WTC11 (cell line): Measurements from ENCODE around the gene COL27A1. TPM values are rescaled to one million over a fixed set of nuclear protein-coding genes. Genes with fewer than 3 reads are reported as not detected.

Experiments used
- ATAC-seq: fragments of 200-7000 bp; cut with Tn5 transposase; 2 replicates; pipeline ENCODE4 v1.10.0; 2021; ENCODE audit warnings: mild to moderate bottlenecking, moderate library complexity
- CTCF ChIA-PET: fragments of 300-600 bp; sonication (Branson Sonifier 250); formaldehyde crosslinking; loops from one replicate; lab custom pipeline; 2021; ENCODE audit warnings: antibody characterized with exemption; lab: Charles Lee
- POLR2A ChIA-PET: fragments of 350-600 bp; sonication (Branson Sonifier 250); formaldehyde crosslinking; loops from one replicate; lab custom pipeline; 2021; ENCODE audit warnings: antibody characterized with exemption; lab: Charles Lee
- DNase-seq: peaks from one replicate; pipeline ENCODE4 v3.0.0; 2021; ENCODE audit warnings: low spot score
- H3K27ac Mint-ChIP-seq: 2 replicates; pipeline ENCODE4 v1.8.0; 2021; ENCODE audit warnings: mixed read lengths
- H3K27me3 Mint-ChIP-seq: 2 replicates; pipeline ENCODE4 v1.8.0; 2021; ENCODE audit warnings: low read depth, mild to moderate bottlenecking, moderate library complexity, mixed read lengths
- H3K36me3 Mint-ChIP-seq: 2 replicates; pipeline ENCODE4 v1.8.0; 2021; ENCODE audit warnings: mixed read lengths
- H3K4me1 Mint-ChIP-seq: 2 replicates; pipeline ENCODE4 v1.8.0; 2022; ENCODE audit warnings: mixed read lengths
- H3K4me3 Mint-ChIP-seq: 2 replicates; pipeline ENCODE4 v1.8.0; 2021; ENCODE audit warnings: mild to moderate bottlenecking, moderate library complexity, mixed read lengths
- H3K9me3 Mint-ChIP-seq: 2 replicates; pipeline ENCODE4 v1.8.0; 2021; ENCODE audit warnings: mixed read lengths
- ATF2 ChIP-seq: sonication (generic); formaldehyde crosslinking; IDR thresholded peaks from 2 replicates; pipeline ENCODE4 v1.8.1; 2022; ENCODE audit warnings: low read depth, missing genetic modification reagents, borderline replicate concordance
- E2F1 ChIP-seq: sonication (generic); formaldehyde crosslinking; IDR thresholded peaks from 2 replicates; pipeline ENCODE4 v1.8.0; 2022; ENCODE audit warnings: mild to moderate bottlenecking, missing genetic modification reagents
- E2F5 ChIP-seq: sonication (generic); formaldehyde crosslinking; IDR thresholded peaks from 2 replicates; pipeline ENCODE4 v1.8.1; 2022; ENCODE audit warnings: mild to moderate bottlenecking, moderate library complexity, missing genetic modification reagents
- ELF4 ChIP-seq: sonication (generic); formaldehyde crosslinking; IDR thresholded peaks from 2 replicates; pipeline ENCODE4 v1.8.1; 2022; ENCODE audit warnings: low read depth, mild to moderate bottlenecking, moderate library complexity, missing genetic modification reagents
- IRF2 ChIP-seq: sonication (generic); formaldehyde crosslinking; IDR thresholded peaks from 2 replicates; pipeline ENCODE4 v1.8.0; 2022; ENCODE audit warnings: low read depth, missing genetic modification reagents, borderline replicate concordance
- NFATC4 ChIP-seq: fragments of 250-450 bp; sonication (Bioruptor Pico); IDR thresholded peaks from 2 replicates; pipeline ENCODE4 v1.9.0; 2021; ENCODE audit warnings: mild to moderate bottlenecking
- PRRX2 ChIP-seq: fragments of 250-450 bp; sonication (Bioruptor Pico); IDR thresholded peaks from 2 replicates; pipeline ENCODE4 v1.8.0; 2021; ENCODE audit warnings: mild to moderate bottlenecking
- SMAD3 ChIP-seq: sonication (generic); formaldehyde crosslinking; IDR thresholded peaks from 2 replicates; pipeline ENCODE4 v1.8.0; 2022; ENCODE audit warnings: missing genetic modification reagents, mild to moderate bottlenecking, borderline replicate concordance
- TCF7 ChIP-seq: sonication (generic); formaldehyde crosslinking; IDR thresholded peaks from 2 replicates; pipeline ENCODE4 v1.8.0; 2022; ENCODE audit warnings: mild to moderate bottlenecking, low read depth, missing genetic modification reagents, moderate library complexity
- USF1 ChIP-seq: sonication (generic); formaldehyde crosslinking; IDR thresholded peaks from 2 replicates; pipeline ENCODE4 v1.8.0; 2022; ENCODE audit warnings: mild to moderate bottlenecking, missing genetic modification reagents
- USF2 ChIP-seq: sonication (generic); formaldehyde crosslinking; IDR thresholded peaks from 2 replicates; pipeline ENCODE4 v1.8.1; 2023; ENCODE audit warnings: mild to moderate bottlenecking, missing genetic modification reagents, moderate library complexity
- ZMAT4 ChIP-seq: fragments of 250-450 bp; sonication (Bioruptor Pico); IDR thresholded peaks from 2 replicates; pipeline ENCODE4 v1.9.0; 2021; ENCODE audit warnings: mild to moderate bottlenecking
- ZNF281 ChIP-seq: sonication (generic); formaldehyde crosslinking; IDR thresholded peaks from 2 replicates; pipeline ENCODE4 v1.8.0; 2023; ENCODE audit warnings: mild to moderate bottlenecking, missing genetic modification reagents
- ZNF396 ChIP-seq: fragments of 250-450 bp; sonication (Bioruptor Pico); IDR thresholded peaks from 2 replicates; pipeline ENCODE4 v1.8.0; 2021; ENCODE audit warnings: mild to moderate bottlenecking, moderate library complexity, borderline replicate concordance
- ZNF423 ChIP-seq: fragments of 250-450 bp; sonication (Bioruptor Pico); IDR thresholded peaks from 2 replicates; pipeline ENCODE4 v2.1.2; 2022; ENCODE audit warnings: mild to moderate bottlenecking, moderate library complexity
- ZNF532 ChIP-seq: fragments of 250-450 bp; sonication (Bioruptor Pico); IDR thresholded peaks from 2 replicates; pipeline ENCODE4 v1.9.0; 2021; ENCODE audit warnings: mild to moderate bottlenecking, borderline replicate concordance
- total RNA-seq: library from RNA; stranded (reverse); gene quantifications from 3 replicates; pipeline ENCODE4 v1.2.3, GENCODE V29; 2021

The COL27A1 gene
- total RNA-seq, 1 experiment from 2014 or later = 47.5 TPM

- TF ChIP-seq ZNF423 = 0 out of 2 replicates have a peak, but pooled peaks have one; percentile 5
- TF ChIP-seq ATF2 (CRISPR knock-in tag) = no peak
- TF ChIP-seq ZNF396 = no peak
These were observed 789 bp downstream of the COL27A1 start (continued) for GRCh38 chr9:114155995-114156656.

GRCh38 chr9:114156657-114157421, 1.5 kb downstream of the COL27A1 start:
- Mint-ChIP-seq H3K27ac (no peak overlapping the region), H3K9me3 (no peaks in the 10 kb centered on the region), H3K27me3 (peaks cover 43% of the 10 kb centered on the region)
- POLR2A ChIA-PET = no interaction called here
- TF ChIP-seq ZNF532 (CRISPR knock-in tag) (no peak), PRRX2 (CRISPR knock-in tag) (no peak), IRF2 (CRISPR knock-in tag) (no peak), ELF4 (CRISPR knock-in tag) (no peak), E2F1 (CRISPR knock-in tag) (no peak)
- TF ChIP-seq, all 79 proteins: peak for 0
- peak overlapping the region; percentile 89 for H3K4me3 Mint-ChIP-seq
- ATAC-seq = peak; percentile 35
- DNase-seq = peak; percentile 53
- peaks cover 35% of the 10 kb centered on the region for H3K4me1 Mint-ChIP-seq
- CTCF ChIA-PET = interaction anchor here (0.7 to 3.9 kb wide), 8 partner anchors 12 to 229 kb away, joined by 3 to 27 read pairs (median 4); no protein-coding TSS in a partner anchor
- H3K36me3 Mint-ChIP-seq = no peaks in the 10 kb centered on the region

GRCh38 chr9:114157516-114158176, 2.3 kb downstream of the COL27A1 start:
- H3K27ac Mint-ChIP-seq = no peak overlapping the region
- POLR2A ChIA-PET = no interaction called here
- peak overlapping the region; percentile 89 for H3K4me3 Mint-ChIP-seq
- no peak for DNase-seq
- peaks cover 35% of the 10 kb centered on the region for H3K27me3 Mint-ChIP-seq
- H3K36me3 Mint-ChIP-seq = no peaks in the 10 kb centered on the region
- no peaks in the 10 kb centered on the region for H3K9me3 Mint-ChIP-seq
- ATAC-seq = no peak
- H3K4me1 Mint-ChIP-seq = peaks cover 33% of the 10 kb centered on the region
- CTCF ChIA-PET = interaction anchor here (1.1 to 3.9 kb wide), 4 partner anchors 49 to 134 kb away, joined by 3 to 27 read pairs (median 6); no protein-coding TSS in a partner anchor
- no peak for TF ChIP-seq USF1 (CRISPR knock-in tag)
- TF ChIP-seq ZNF281 (CRISPR knock-in tag) = no peak
- TF ChIP-seq ZMAT4 (CRISPR knock-in tag) = no peak
- no peak for TF ChIP-seq NFATC4
- no peak for TF ChIP-seq TCF7 (CRISPR knock-in tag)
- TF ChIP-seq ELF4 (CRISPR knock-in tag) = no peak
- no peak for TF ChIP-seq SMAD3 (CRISPR knock-in tag)
- no peak for TF ChIP-seq E2F5 (CRISPR knock-in tag)
- TF ChIP-seq USF2 = no peak
